Effector memory CD8-positive, alpha-beta T cell (primary cell): Measurements from ENCODE around the gene FOXP4.

ENCODE experiments used
- ATAC-seq: fragments of 150-1000 bp; cut with Tn5 transposase; replicated peaks from 2 replicates; pipeline ENCODE4 v1.10.0; 2021; ENCODE audit warnings: mild to moderate bottlenecking, moderate library complexity
- DNase-seq, 3 experiments: peaks; one replicate each; pipeline ENCODE4 v3.0.0; 2021
- H3K27ac Mint-ChIP-seq, 2 donors: one replicate each; pipeline ENCODE4 v1.8.0; 2022; ENCODE audit warnings: mild to moderate bottlenecking in 2 of 2, mixed read lengths in 2 of 2, moderate library complexity in 2 of 2
- H3K27me3 Mint-ChIP-seq, 2 donors: one replicate each; pipeline ENCODE4 v1.8.0; 2022; ENCODE audit warnings: mixed read lengths in 2 of 2
- H3K36me3 Mint-ChIP-seq: one replicate; pipeline ENCODE4 v1.8.0; 2022; ENCODE audit warnings: mild to moderate bottlenecking, moderate library complexity, mixed read lengths; ENCODE audit not compliant: insufficient read depth
- H3K4me1 Mint-ChIP-seq, 2 donors: one replicate each; pipeline ENCODE4 v1.8.0; 2022; ENCODE audit warnings: low read depth in 2 of 2, mixed read lengths in 2 of 2
- H3K4me3 Mint-ChIP-seq, 2 donors: one replicate each; pipeline ENCODE4 v1.8.0; 2022; ENCODE audit warnings: mild to moderate bottlenecking in 2 of 2, mixed read lengths in 2 of 2, moderate library complexity in 2 of 2
- H3K9me3 Mint-ChIP-seq, 2 donors: one replicate each; pipeline ENCODE4 v1.8.0; 2022; ENCODE audit warnings: mixed read lengths in 2 of 2

Gene FOXP4

DNA sequence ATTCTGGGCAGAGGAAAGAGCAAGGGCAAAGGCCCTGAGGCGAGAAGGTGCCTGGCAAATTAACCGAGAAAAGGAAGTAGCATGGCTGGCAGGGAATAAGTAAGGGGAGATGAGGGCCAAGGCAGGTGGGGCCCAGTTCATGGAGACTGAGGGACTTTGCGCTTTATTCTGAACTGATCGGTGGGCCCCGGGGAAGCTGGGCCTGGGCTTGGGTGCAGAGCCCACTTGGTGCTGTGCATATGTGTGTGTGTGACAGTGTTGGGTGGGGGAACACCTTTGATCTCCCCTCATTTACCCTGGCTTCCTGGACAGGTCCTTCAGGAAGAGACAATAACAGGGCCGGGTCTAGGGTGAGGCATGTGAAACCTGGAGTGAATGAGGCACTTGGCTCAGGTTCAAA lies 89.2 kb downstream of the FOXP4 start:
- Mint-ChIP-seq H3K27ac (no peak overlapping the region), H3K9me3 (no peaks in the 10 kb centered on the region), H3K4me3 (no peak overlapping the region), H3K27me3 (peaks cover 60 to 88% of the 10 kb centered on the region in 2 donors), H3K4me1 (peaks cover 0 to 11% of the 10 kb centered on the region in 2 donors), H3K36me3 (peaks cover 3% of the 10 kb centered on the region)
- no peak for DNase-seq
- no peak for ATAC-seq

DNA sequence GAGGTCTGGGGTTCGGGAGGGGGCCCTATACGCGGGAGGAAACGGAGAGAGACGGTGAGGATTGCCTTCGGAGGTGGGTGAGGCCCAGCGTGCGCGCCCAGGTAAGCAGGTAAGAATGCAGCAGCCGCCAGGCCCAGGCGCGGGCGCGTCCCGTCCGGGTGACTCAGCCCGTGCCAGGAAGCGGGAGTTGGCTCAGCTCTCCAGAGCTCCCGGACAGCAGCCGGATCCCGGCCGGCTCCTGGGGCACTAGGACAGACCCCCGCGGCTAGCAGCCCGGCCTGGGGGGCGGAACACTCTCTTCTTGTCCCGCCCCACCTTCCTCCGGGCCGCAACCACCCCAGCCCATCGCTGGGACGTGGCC lies 90.6 kb downstream of the FOXP4 start:
- Mint-ChIP-seq H3K36me3 (peaks cover 3% of the 10 kb centered on the region), H3K27ac (no peak overlapping the region), H3K27me3 (peaks cover 61 to 88% of the 10 kb centered on the region in 2 donors), H3K4me1 (peaks cover 0 to 14% of the 10 kb centered on the region in 2 donors), H3K4me3 (peak overlapping the region in 1 of 2 donors; percentile 50), H3K9me3 (no peaks in the 10 kb centered on the region)
- no peak for ATAC-seq
- DNase-seq = no peak

DNA sequence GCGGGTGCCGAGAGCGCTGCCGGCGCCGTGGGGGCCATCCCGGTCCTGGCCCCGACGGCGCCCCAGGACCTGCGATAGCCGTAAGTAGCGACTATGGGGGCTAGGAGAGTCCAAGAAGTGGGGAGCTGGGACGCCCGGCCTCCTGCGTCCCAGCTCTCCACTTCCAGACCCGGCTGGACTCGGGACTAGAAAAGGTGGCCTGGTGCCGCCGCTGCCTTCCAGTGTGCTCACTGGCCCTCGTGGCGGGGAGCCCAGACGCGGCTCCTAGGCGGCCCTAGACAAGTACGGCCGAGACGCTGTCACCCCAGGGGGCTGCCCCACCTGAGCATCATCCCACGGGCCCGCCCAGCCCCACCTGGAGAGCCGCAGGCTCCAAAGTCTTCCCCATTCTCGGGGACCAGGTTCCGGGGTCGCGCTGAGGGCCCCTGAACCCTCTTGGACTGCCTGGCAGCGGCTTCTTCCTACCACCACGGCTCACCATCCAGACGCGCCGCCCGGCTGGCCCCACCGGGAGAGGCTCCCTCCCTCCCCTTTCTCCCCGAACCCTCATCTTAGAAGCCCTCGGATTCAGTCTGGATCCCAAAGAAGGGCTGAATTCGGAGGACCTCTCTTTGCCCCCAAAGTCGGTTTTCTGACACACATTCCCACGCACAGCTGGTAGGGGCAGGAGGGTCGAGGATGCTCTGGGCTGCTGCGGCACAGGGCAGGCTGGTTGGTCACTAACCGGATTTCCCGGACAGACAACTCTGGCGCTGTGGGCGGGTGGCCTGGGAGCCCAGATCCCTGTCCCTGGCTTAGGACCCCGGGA lies 91.2 kb downstream of the FOXP4 start:
- H3K4me1 Mint-ChIP-seq = peaks cover 0 to 14% of the 10 kb centered on the region in 2 donors
- DNase-seq (no peak), ATAC-seq (no peak)
- peaks cover 3% of the 10 kb centered on the region for H3K36me3 Mint-ChIP-seq
- H3K9me3 Mint-ChIP-seq = no peaks in the 10 kb centered on the region
- H3K27me3 Mint-ChIP-seq = peaks cover 59 to 89% of the 10 kb centered on the region in 2 donors
- peak overlapping the region; percentile 72 to 73 for H3K4me3 Mint-ChIP-seq
- no peak overlapping the region for H3K27ac Mint-ChIP-seq

DNA sequence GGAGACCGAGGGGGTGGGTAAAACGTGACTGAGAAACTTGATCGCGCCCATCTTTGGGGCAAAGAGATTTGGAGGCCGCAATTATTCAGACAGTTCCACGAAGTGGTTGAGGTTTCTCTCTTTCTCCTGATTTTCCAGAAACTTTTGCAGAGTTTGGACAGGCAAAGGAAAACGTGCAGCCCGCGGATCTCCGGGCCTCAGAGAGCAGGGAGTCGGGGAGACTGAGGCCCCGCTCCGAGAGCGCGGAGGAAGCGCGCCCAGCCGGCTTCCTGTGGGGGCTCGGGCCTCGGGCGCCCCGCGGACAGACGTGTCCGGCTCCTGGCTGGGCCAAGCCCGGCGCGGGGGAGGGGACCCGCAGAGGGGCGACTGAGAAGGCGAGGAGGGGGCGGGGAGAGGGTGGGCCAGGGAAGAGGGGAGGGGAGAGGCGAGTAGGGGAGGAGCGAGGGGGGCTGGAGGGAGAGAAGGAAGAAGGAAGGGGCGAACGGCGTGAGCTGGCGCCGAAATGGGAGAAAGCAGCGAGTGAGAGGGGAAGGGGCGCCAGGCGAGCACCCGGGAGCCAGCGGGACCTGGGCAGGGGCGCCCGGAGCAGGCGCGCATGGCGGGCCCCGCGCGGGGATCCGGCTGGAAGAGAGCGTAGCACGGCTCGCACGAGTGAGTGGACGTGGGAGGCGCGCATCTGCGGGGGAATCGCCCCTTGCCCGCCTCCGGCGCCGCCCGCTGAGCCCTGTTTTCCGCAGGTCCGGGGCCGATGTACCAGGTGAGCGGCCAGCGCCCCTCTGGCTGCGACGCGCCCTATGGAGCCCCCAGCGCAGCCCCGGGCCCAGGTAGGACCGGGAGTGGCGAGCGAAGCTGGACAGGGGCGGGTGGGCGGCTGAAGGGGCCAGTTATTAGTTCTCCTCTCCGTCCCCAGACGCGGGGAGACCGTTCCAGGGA lies 92.1 kb downstream of the FOXP4 start, which contains the start of gene MDFI:
Gene MDFI (plus strand): TSS at position 467 of the 933 bp plus-strand sequence. CDS start 282 bp downstream, at position 749.
- Mint-ChIP-seq H3K9me3 (no peaks in the 10 kb centered on the region), H3K36me3 (peaks cover 3% of the 10 kb centered on the region), H3K4me3 (peak within 1 kb of the TSS; percentile 72 to 73), H3K4me1 (peaks cover 0 to 14% of the 10 kb centered on the region in 2 donors), H3K27ac (peak within 1 kb of the TSS in 1 of 2 donors; percentile 15), H3K27me3 (peaks cover 64 to 91% of the 10 kb centered on the region in 2 donors)
- DNase-seq = no peak
- ATAC-seq = no peak

DNA sequence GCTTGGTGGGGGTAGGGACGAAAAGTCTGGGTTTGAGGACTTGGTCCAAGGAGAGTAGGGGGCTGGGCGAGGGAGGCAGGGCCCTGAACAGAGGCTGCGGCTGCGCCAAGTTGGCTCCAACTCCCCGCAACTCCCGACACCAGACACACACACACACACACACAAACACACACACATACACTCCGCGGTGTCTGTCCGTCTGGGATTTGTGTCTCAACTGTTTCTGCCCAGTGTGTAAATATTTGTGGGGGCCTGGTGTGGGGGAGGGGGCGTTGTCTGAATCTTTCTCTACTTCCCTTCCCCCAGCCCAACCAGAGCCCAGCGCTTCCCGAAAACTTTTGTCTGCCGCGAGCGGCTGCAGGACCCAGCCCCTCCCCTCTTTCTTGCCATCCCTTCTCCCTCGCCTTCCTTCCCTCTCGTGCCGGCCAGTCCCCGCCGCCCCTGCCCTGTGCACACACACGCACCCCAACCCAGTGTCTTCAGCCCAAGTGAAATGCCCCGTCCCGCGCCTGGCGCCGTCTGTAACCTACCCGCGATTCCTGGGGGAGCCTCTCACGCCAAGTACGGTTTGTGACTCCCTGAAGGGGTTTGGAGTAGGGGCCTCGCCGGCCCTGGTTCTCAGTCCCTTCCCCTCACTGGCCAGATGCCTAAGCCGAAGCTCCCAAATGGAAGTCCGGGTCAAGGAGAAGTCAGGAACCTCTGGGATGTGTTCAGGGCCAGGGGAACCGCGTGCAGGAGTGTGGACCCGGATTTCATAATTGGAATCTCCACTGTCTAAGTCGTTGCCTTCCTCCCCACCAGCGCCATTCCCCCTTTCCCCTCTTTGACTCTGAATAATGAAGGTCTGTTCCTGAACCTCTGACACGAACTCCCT lies 93.0 kb downstream of the FOXP4 start:
- DNase-seq (no peak), ATAC-seq (no peak)
- Mint-ChIP-seq H3K36me3 (peaks cover 3% of the 10 kb centered on the region), H3K27me3 (peaks cover 64 to 94% of the 10 kb centered on the region in 2 donors), H3K9me3 (no peaks in the 10 kb centered on the region), H3K4me3 (peak overlapping the region; percentile 20 to 47), H3K4me1 (peaks cover 0 to 14% of the 10 kb centered on the region in 2 donors), H3K27ac (peak overlapping the region in 1 of 2 donors; percentile 15)

DNA sequence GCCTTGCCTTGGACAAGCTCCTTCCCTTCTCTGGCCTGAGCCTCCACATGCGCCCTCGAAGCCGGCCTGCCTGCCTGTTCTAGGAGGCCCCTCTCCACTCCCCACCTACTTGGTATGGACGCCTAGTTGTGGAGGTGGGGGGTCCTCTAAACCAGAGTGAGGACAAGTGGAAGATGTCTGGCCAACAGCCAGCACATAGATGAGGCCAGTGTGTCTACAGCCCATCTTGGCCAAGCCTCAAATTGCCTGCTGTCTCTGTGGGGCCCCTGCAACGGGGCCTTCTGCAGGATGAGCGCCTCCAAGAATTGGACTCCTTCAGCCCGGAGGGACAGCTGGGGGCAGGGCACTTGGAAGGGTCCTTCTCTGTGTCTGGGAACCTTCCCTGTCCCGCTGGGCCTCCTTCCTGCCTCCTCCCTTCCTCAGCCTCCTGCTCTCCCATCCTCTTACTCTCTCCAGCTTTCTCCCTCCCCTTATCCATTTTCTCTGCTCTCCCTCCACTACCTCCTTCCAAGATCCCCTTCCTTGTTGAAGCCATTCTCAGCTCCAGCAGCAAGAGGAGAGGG lies 93.7 kb downstream of the FOXP4 start:
- H3K4me3 Mint-ChIP-seq = peak overlapping the region; percentile 20 to 47
- peaks cover 0 to 10% of the 10 kb centered on the region in 2 donors for H3K4me1 Mint-ChIP-seq
- DNase-seq = no peak
- H3K27me3 Mint-ChIP-seq = peaks cover 62 to 94% of the 10 kb centered on the region in 2 donors
- peak overlapping the region in 1 of 2 donors; percentile 15 for H3K27ac Mint-ChIP-seq
- H3K9me3 Mint-ChIP-seq = no peaks in the 10 kb centered on the region
- H3K36me3 Mint-ChIP-seq = peaks cover 3% of the 10 kb centered on the region
- no peak for ATAC-seq

DNA sequence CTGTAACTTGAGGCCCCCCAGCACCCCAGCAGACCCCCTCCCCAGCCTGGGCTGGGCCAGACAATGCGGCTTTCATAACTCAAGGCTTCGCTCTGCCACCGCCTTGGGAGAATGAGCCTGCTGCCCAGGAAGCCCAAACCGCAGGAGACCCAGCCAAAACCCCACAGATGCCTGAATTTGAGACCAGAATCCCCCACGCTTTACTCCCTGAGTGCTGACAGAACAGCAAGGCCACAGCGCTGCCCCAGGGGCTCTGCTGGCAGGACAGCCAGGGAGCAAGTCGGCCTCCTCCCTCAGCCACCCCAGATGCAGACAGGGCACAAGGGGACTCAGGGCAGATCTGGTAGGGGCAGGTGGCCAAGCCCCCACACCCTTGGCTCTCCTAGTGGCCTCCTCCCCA lies 94.2 kb downstream of the FOXP4 start:
- no peaks in the 10 kb centered on the region for H3K9me3 Mint-ChIP-seq
- peak overlapping the region in 1 of 2 donors; percentile 47 for H3K4me3 Mint-ChIP-seq
- DNase-seq (no peak), ATAC-seq (no peak)
- H3K4me1 Mint-ChIP-seq = peaks cover 0 to 10% of the 10 kb centered on the region in 2 donors
- H3K27me3 Mint-ChIP-seq = peaks cover 58 to 94% of the 10 kb centered on the region in 2 donors
- H3K27ac Mint-ChIP-seq = no peak overlapping the region
- peaks cover 3% of the 10 kb centered on the region for H3K36me3 Mint-ChIP-seq

DNA sequence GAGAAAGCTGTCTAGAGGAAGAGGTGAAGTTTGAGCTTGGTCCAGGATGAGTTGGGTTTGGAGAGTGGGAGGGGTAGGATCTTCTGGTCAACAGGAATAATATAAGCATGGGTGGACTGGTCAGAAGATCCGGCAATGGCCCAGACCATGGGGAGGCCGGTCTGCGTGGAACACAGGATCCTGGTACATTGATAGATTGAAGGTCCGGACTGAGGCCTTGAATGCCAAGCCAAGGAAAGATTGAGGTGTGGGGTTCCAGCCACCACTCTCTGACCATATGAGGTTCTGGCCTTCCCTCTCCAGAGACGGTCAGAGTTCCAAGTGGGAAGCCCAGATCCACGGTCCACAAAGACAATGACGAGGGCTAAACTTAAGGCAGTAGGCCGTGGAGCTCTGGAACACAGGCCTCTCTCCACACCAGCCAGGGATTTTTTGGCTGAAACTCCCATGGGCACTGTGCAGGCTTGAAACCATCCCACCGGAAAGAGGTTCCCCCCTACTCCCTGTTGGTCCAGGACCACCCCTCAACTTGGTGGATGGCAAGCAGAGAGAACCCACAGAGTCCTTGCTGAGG lies 95.3 kb downstream of the FOXP4 start:
- H3K36me3 Mint-ChIP-seq = peaks cover 3% of the 10 kb centered on the region
- H3K9me3 Mint-ChIP-seq = no peaks in the 10 kb centered on the region
- ATAC-seq = no peak
- H3K27me3 Mint-ChIP-seq = peaks cover 58 to 94% of the 10 kb centered on the region in 2 donors
- peaks cover 0 to 10% of the 10 kb centered on the region in 2 donors for H3K4me1 Mint-ChIP-seq
- no peak for DNase-seq
- no peak overlapping the region for H3K4me3 Mint-ChIP-seq
- H3K27ac Mint-ChIP-seq = no peak overlapping the region

DNA sequence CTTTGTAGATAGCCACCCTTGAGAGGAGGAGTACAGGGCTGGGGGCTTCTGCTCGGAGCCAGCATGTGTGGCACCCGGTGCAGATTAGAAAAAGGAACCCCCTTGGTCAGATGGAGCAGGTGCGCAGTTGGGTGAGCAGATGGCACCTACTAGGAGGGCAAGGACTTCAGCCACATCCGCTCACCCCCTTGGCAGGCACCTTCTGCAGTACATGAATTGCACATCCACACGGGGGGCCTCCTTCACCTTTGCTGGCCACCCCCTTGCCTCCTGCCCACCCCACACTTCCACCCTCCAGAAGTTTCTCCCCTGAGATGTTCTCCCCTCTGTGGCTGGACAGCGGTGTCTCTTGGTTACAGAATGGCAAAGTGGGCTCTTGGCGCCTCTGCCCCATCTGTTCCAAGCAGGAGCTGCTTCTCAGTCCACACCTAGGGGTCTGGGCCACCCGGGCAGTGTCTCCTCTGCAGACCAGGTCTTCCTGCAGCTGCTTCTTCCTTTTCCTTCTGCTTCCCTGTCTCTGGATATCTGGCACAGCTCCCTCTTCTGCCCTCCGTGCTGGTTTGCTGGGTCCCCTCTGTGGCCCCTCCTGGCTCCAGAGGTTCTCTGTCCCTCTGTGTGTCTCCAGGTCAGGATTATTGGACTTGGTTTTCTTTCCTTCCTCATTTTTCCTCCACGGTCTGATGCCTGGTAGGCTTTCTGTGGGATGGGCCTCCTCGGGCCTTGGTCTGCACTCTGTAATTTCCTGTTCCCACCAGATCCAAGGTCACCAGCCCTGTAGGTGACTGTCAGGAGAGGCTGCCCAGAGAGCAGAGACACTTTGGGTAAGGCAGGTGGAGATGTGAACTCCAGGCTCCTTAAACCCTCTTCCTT lies 96.1 kb downstream of the FOXP4 start:
- no peak overlapping the region for H3K4me3 Mint-ChIP-seq

DNA sequence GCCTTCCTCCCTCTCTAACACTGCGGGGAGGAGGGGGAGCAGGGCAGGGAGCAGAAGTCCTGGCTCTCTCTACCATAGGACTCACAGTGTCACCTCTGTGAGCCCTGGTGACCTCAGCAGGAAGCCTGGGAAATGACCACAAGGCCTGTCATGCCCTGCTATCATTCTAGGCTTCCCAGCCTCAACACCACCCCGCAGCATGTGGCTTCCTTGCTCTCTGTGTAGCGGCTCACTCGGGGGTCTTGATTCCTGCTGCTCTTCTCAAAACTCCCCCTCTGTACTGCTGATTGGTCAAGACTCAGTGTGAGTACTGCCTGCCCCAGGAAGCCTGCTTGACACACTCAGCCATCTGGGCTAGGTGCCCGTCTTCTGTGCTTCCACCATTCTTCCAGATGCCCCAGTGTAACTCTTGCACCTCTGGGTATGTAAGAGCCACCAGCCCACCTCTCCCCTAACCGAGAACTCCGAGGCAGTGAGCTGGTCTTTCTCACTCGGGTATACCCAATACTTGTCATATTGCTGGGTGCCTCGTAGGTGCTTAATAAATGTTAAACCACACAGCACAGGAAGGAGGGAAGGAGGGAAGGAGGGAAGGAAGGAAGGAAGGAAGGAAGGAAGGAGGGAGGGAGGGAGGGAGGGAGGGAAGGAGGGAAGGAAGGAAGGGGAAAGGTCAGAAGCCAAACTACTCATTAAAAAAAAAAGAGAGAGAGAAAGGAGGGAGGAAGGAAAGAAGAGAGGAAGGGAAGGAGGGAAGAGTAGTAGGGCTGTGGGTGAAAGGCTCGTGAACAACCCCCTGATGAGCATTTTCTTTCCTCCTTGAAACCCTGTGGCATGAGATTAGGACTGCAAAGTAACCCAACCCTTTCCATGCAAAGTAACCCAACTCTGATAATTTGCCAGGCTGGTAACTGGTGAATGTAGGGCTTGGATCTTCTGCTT lies 97.0 kb downstream of the FOXP4 start:
- H3K4me1 Mint-ChIP-seq = peaks cover 0 to 6% of the 10 kb centered on the region in 2 donors
- H3K27ac Mint-ChIP-seq = no peak overlapping the region
- no peak for ATAC-seq
- peaks cover 49 to 97% of the 10 kb centered on the region in 2 donors for H3K27me3 Mint-ChIP-seq
- DNase-seq = no peak
- no peaks in the 10 kb centered on the region for H3K9me3 Mint-ChIP-seq
- H3K36me3 Mint-ChIP-seq = peaks cover 3% of the 10 kb centered on the region
- no peak overlapping the region for H3K4me3 Mint-ChIP-seq

More for the DNA sequence above, 96.1 kb downstream of the FOXP4 start:
- Mint-ChIP-seq H3K9me3 (no peaks in the 10 kb centered on the region), H3K27me3 (peaks cover 54 to 97% of the 10 kb centered on the region in 2 donors), H3K36me3 (peaks cover 3% of the 10 kb centered on the region), H3K27ac (no peak overlapping the region), H3K4me1 (peaks cover 0 to 10% of the 10 kb centered on the region in 2 donors)
- DNase-seq = no peak
- no peak for ATAC-seq

DNA sequence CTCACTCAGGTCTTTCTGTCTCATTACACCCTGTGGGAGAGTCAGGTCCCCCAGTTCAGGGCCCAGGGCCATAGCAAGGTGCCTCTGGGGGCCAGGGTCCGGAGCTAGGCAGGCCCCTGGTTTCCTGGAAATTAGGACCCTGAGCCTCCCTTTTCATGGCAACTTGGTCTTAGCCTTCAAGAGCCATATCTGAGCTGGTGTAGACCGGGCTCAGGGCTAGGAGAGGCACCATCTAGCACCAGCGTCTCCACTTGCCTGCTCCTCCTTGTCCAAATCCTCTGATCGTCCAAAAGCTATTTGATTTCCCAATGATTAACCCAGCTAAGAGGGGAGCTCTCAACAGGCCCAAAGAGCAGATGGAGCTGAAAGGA lies 97.7 kb downstream of the FOXP4 start:
- peaks cover 0 to 6% of the 10 kb centered on the region in 2 donors for H3K4me1 Mint-ChIP-seq

More for the DNA sequence above, 97.7 kb downstream of the FOXP4 start:
- DNase-seq (no peak), ATAC-seq (no peak)
- peaks cover 52 to 97% of the 10 kb centered on the region in 2 donors for H3K27me3 Mint-ChIP-seq
- peaks cover 3% of the 10 kb centered on the region for H3K36me3 Mint-ChIP-seq
- no peaks in the 10 kb centered on the region for H3K9me3 Mint-ChIP-seq
- H3K4me3 Mint-ChIP-seq = no peak overlapping the region
- no peak overlapping the region for H3K27ac Mint-ChIP-seq
